ENCODE data around the gene NOS1. TPM values are rescaled to one million over a fixed set of nuclear protein-coding genes. Genes with fewer than 3 reads are reported as not detected.

The NOS1 gene
- total RNA-seq, 1 experiment from 2014 or later = not detected

DNA sequence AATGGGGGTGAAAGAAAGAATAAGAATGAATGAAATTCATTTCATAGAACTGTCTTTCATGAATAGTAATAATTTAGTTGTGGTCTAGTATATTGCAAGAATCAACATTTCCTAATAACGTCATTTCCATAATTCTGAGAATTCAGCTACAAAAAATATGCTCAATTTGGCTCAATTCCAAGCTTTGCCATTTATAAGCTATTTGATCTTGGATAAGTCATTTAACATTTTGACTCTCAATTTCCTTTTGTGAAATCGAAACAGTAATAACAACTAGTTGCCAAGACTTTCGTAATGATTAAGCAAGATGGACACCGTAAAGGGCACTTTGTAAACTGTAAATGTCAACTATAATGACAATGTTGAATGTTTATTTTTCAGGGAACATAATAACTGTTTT, 18.1 kb downstream of the NOS1 start:
- Mint-ChIP-seq H3K27me3 (ENCODE audit: insufficient read depth, unreplicated experiment) (no peaks in the 10 kb centered on the region), H3K9me3 (ENCODE audit: unreplicated experiment) (peaks cover 14% of the 10 kb centered on the region), H3K27ac (ENCODE audit: low read depth, unreplicated experiment) (no peak overlapping the region), H3K4me3 (ENCODE audit: unreplicated experiment) (no peak overlapping the region), H3K36me3 (ENCODE audit: insufficient read depth, unreplicated experiment) (no peaks in the 10 kb centered on the region), H3K4me1 (ENCODE audit: insufficient read depth, unreplicated experiment) (peaks cover 5% of the 10 kb centered on the region)
- DNase-seq (ENCODE audit: unreplicated experiment) = peak; percentile 68
- TF ChIP-seq CTCF (IDR thresholded peaks at IDR 0.05; ENCODE audit: unreplicated experiment) = no peak
- ChIA-PET POLR2A (interaction anchor here (0.6 to 1.2 kb wide), 4 partner anchors 8 to 11 kb away, joined by 3 to 4 read pairs (median 3); no protein-coding TSS in a partner anchor), CTCF (interaction anchor here (0.6 to 3.4 kb wide), 5 partner anchors 107 to 1032 kb away, joined by 3 to 9 read pairs (median 5); partner anchors contain the start of gene SUDS3)
- BruUV-seq (replicated peaks) = no TSS peak
- intact Hi-C loops (cut with micrococcal nuclease) = no loop called here

DNA sequence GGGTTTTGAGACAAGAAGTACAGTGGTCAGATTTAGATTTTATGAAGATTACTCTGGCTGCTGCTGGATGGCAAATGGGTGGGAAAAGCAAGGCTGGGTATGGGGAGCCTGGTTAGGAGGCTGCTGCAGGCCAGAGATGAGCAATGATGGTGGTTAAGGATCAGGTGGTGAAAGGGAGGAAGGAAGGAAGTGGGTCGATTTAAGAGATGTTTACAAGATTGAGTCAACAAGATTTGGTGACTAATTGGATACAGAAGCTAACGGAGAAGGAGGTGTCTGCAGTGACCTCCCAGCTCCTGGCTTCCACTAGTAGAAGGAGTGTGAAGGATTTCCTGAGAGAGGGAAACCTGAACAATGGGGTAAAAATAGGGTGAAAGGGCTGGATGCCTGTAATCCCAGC, 18.7 kb downstream of the NOS1 start:
- DNase-seq (ENCODE audit: unreplicated experiment) = peak; percentile 72
- TF ChIP-seq CTCF (IDR thresholded peaks at IDR 0.05; ENCODE audit: unreplicated experiment) = no peak
- Mint-ChIP-seq H3K27ac (ENCODE audit: low read depth, unreplicated experiment) (no peak overlapping the region), H3K27me3 (ENCODE audit: insufficient read depth, unreplicated experiment) (no peaks in the 10 kb centered on the region), H3K9me3 (ENCODE audit: unreplicated experiment) (peaks cover 14% of the 10 kb centered on the region), H3K4me1 (ENCODE audit: insufficient read depth, unreplicated experiment) (peaks cover 5% of the 10 kb centered on the region), H3K4me3 (ENCODE audit: unreplicated experiment) (no peak overlapping the region), H3K36me3 (ENCODE audit: insufficient read depth, unreplicated experiment) (no peaks in the 10 kb centered on the region)
- ChIA-PET POLR2A (interaction anchor here (0.7 to 1.2 kb wide), 2 partner anchors 8 to 10 kb away, joined by 3 read pairs; no protein-coding TSS in a partner anchor), CTCF (interaction anchor here (0.6 to 3.4 kb wide), 6 partner anchors 24 to 1033 kb away, joined by 3 to 9 read pairs (median 4); partner anchors contain the start of gene SUDS3)
- BruUV-seq (replicated peaks) = no TSS peak
- intact Hi-C loops (cut with micrococcal nuclease) = no loop called here

DNA sequence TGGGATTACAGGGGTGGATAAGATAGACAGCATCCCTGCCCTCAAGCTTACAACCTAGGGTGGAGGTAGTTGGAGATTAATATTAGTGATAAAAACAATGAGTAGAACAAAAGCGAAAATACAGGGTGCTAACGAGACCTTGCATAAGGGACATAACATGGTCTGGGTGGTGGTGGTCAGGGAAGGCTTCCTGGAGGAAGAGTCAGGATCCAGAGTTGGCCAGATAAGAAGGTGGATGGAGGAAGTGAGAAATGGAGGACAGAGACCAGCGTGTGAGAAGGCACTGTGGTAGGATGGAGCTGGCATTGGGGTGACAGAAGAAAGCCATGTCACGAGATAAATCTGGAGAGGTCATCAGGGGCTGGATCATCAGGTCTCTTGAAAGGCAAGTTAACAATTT, 19.2 kb downstream of the NOS1 start:
- ChIA-PET POLR2A (no interaction called here), CTCF (interaction anchor here (0.6 to 3.4 kb wide), 7 partner anchors 24 to 1034 kb away, joined by 3 to 9 read pairs (median 4); partner anchors contain the start of gene SUDS3)
- Mint-ChIP-seq H3K36me3 (ENCODE audit: insufficient read depth, unreplicated experiment) (no peaks in the 10 kb centered on the region), H3K9me3 (ENCODE audit: unreplicated experiment) (peaks cover 14% of the 10 kb centered on the region), H3K27me3 (ENCODE audit: insufficient read depth, unreplicated experiment) (no peaks in the 10 kb centered on the region), H3K27ac (ENCODE audit: low read depth, unreplicated experiment) (no peak overlapping the region), H3K4me3 (ENCODE audit: unreplicated experiment) (no peak overlapping the region), H3K4me1 (ENCODE audit: insufficient read depth, unreplicated experiment) (peaks cover 5% of the 10 kb centered on the region)
- no TSS peak for BruUV-seq (replicated peaks)
- intact Hi-C loops (cut with micrococcal nuclease) = no loop called here
- no peak for DNase-seq (ENCODE audit: unreplicated experiment)
- no peak for TF ChIP-seq CTCF (IDR thresholded peaks at IDR 0.05; ENCODE audit: unreplicated experiment)

DNA sequence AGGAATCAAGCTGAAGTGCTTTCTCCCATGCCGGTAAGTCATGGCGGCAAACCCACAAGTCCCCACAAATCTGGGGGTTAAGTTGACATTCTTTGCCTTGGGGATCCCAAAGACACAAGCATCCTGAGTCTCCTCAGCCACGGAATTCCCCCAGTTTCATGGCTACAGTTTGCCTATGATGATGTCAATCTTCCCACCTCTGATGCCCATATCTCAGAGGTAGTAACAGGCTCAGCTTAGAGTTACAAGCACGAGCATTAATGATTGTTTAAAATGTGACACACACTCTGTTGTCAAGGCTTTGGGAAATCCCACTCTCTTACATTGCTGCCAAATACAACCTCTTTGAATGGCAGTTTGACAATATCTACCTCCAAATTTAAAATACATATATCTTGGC, 22.3 kb downstream of the NOS1 start:
- no TSS peak for BruUV-seq (replicated peaks)
- intact Hi-C loops (cut with micrococcal nuclease) = no loop called here
- H3K4me3 Mint-ChIP-seq (ENCODE audit: unreplicated experiment) = no peak overlapping the region
- peaks cover 10% of the 10 kb centered on the region for H3K27me3 Mint-ChIP-seq (ENCODE audit: insufficient read depth, unreplicated experiment)
- POLR2A ChIA-PET = interaction anchor here (1.0 kb wide), 1 partner anchor 10 kb away, joined by 4 read pairs; no protein-coding TSS in a partner anchor
- DNase-seq (ENCODE audit: unreplicated experiment) = no peak
- no peaks in the 10 kb centered on the region for H3K36me3 Mint-ChIP-seq (ENCODE audit: insufficient read depth, unreplicated experiment)
- H3K4me1 Mint-ChIP-seq (ENCODE audit: insufficient read depth, unreplicated experiment) = peaks cover 11% of the 10 kb centered on the region
- CTCF ChIA-PET = interaction anchor here (0.6 to 1.2 kb wide), 4 partner anchors 10 to 499 kb away, joined by 3 to 5 read pairs (median 4); no protein-coding TSS in a partner anchor
- H3K27ac Mint-ChIP-seq (ENCODE audit: low read depth, unreplicated experiment) = no peak overlapping the region
- TF ChIP-seq CTCF (IDR thresholded peaks at IDR 0.05; ENCODE audit: unreplicated experiment) = no peak
- peaks cover 14% of the 10 kb centered on the region for H3K9me3 Mint-ChIP-seq (ENCODE audit: unreplicated experiment)
